ENCODE results near the gene C17orf107. TPM values are rescaled to one million over a fixed set of nuclear protein-coding genes. Genes with fewer than 3 reads are reported as not detected.

The C17orf107 gene
- total and polyA plus RNA-seq, 9 of the 15 experiments (the other 6 are each of a cell fraction or from before 2014, with no cell fraction given): 0.05 to 0.29 (median 0.07) TPM; not detected in 4

GRCh38 chr17:4939796-4940554, 40.6 kb downstream of the C17orf107 start, which contains the start of the genes RNF167 and SLC25A11 (continued):
- TF ChIP-seq PKNOX1 (IDR thresholded peaks at IDR 0.05) (peak; percentile 72), MLX (CRISPR knock-in tag; conservative IDR thresholded peaks at IDR 0.05) (no peak), MAFF (IDR thresholded peaks at IDR 0.05; ENCODE audit: low read length) (peak; percentile 82; the same call in 1 of the 2 replicates), ZNF592 (IDR thresholded peaks at IDR 0.05) (no peak), CREB3L1 (IDR thresholded peaks at IDR 0.05; ENCODE audit: borderline replicate concordance, low read depth) (peak; percentile 98), KLF13 (tag; IDR thresholded peaks at IDR 0.05; ENCODE audit: borderline replicate concordance, low read depth) (peak; percentile 59; the same call in 1 of the 2 replicates), CREBBP (IDR thresholded peaks at IDR 0.05; ENCODE audit: low read depth, low read length) (no peak), CXXC5 (CRISPR knock-in tag; IDR thresholded peaks at IDR 0.05) (peak; percentile 75), ZFP30 (CRISPR knock-in tag; IDR thresholded peaks at IDR 0.05; ENCODE audit: borderline replicate concordance) (no peak), JUN (IDR thresholded peaks at IDR 0.05; ENCODE audit: borderline replicate concordance, low read depth, low read length) (peak; percentile 22; the same call in 1 of the 2 replicates), JUN (CRISPR knock-in tag; IDR thresholded peaks at IDR 0.05; ENCODE audit: borderline replicate concordance) (no peak), ZNF143 (CRISPR knock-in tag; IDR thresholded peaks at IDR 0.05) (peak; percentile 65; the same call in 1 of the 2 replicates), MXI1 (IDR thresholded peaks at IDR 0.05; ENCODE audit: low read depth, low read length) (no peak; the same call in 1 of the 2 replicates), NONO (IDR thresholded peaks at IDR 0.05; ENCODE audit: low read depth in 2 of 2, low read length in 1 of 2) (peak in 1 of 2 experiments; percentile 51; a peak in 1 of 4 replicates), TAF15 (IDR thresholded peaks at IDR 0.05; ENCODE audit: low read depth, low read length) (no peak), MNT (conservative IDR thresholded peaks at IDR 0.05) (peak in 1 of 2 experiments; percentile 47; a peak in 3 of 4 replicates)
